WTC11 (cell line): ENCODE results near the gene DNASE2B. TPM values are rescaled to one million over a fixed set of nuclear protein-coding genes. Genes with fewer than 3 reads are reported as not detected.

ENCODE experiments used
- ATAC-seq: fragments of 200-7000 bp; cut with Tn5 transposase; 2 replicates; pipeline ENCODE4 v1.10.0; 2021; ENCODE audit warnings: mild to moderate bottlenecking, moderate library complexity
- CTCF ChIA-PET: fragments of 300-600 bp; sonication (Branson Sonifier 250); formaldehyde crosslinking; loops from one replicate; lab custom pipeline; 2021; ENCODE audit warnings: antibody characterized with exemption; lab: Charles Lee
- POLR2A ChIA-PET: fragments of 350-600 bp; sonication (Branson Sonifier 250); formaldehyde crosslinking; loops from one replicate; lab custom pipeline; 2021; ENCODE audit warnings: antibody characterized with exemption; lab: Charles Lee
- DNase-seq: peaks from one replicate; pipeline ENCODE4 v3.0.0; 2021; ENCODE audit warnings: low spot score
- H3K27ac Mint-ChIP-seq: 2 replicates; pipeline ENCODE4 v1.8.0; 2021; ENCODE audit warnings: mixed read lengths
- H3K27me3 Mint-ChIP-seq: 2 replicates; pipeline ENCODE4 v1.8.0; 2021; ENCODE audit warnings: low read depth, mild to moderate bottlenecking, moderate library complexity, mixed read lengths
- H3K36me3 Mint-ChIP-seq: 2 replicates; pipeline ENCODE4 v1.8.0; 2021; ENCODE audit warnings: mixed read lengths
- H3K4me1 Mint-ChIP-seq: 2 replicates; pipeline ENCODE4 v1.8.0; 2022; ENCODE audit warnings: mixed read lengths
- H3K4me3 Mint-ChIP-seq: 2 replicates; pipeline ENCODE4 v1.8.0; 2021; ENCODE audit warnings: mild to moderate bottlenecking, moderate library complexity, mixed read lengths
- H3K9me3 Mint-ChIP-seq: 2 replicates; pipeline ENCODE4 v1.8.0; 2021; ENCODE audit warnings: mixed read lengths
- CREB1 ChIP-seq: sonication (generic); formaldehyde crosslinking; IDR thresholded peaks from 2 replicates; pipeline ENCODE4 v1.8.0; 2023; ENCODE audit warnings: mild to moderate bottlenecking, missing genetic modification reagents
- ESRRA ChIP-seq: sonication (generic); formaldehyde crosslinking; IDR thresholded peaks from 2 replicates; pipeline ENCODE4 v1.8.1; 2022; ENCODE audit warnings: mild to moderate bottlenecking, missing genetic modification reagents, borderline replicate concordance
- KAT7 ChIP-seq: sonication (generic); formaldehyde crosslinking; IDR thresholded peaks from 2 replicates; pipeline ENCODE4 v1.8.1; 2023; ENCODE audit warnings: missing genetic modification reagents, mild to moderate bottlenecking, borderline replicate concordance
- NFE2L1 ChIP-seq: sonication (generic); formaldehyde crosslinking; IDR thresholded peaks from 2 replicates; pipeline ENCODE4 v1.8.1; 2023; ENCODE audit warnings: missing genetic modification reagents
- NFYB ChIP-seq: sonication (generic); formaldehyde crosslinking; conservative IDR thresholded peaks from 2 replicates; pipeline ENCODE4 v1.8.0; 2022; ENCODE audit warnings: low read depth, missing genetic modification reagents
- NR1H2 ChIP-seq: sonication (generic); formaldehyde crosslinking; IDR thresholded peaks from 2 replicates; pipeline ENCODE4 v1.9.0; 2021; ENCODE audit warnings: mild to moderate bottlenecking, moderate library complexity, missing genetic modification reagents
- PRRX2 ChIP-seq: fragments of 250-450 bp; sonication (Bioruptor Pico); IDR thresholded peaks from 2 replicates; pipeline ENCODE4 v1.8.0; 2021; ENCODE audit warnings: mild to moderate bottlenecking
- SMAD4 ChIP-seq: sonication (generic); formaldehyde crosslinking; IDR thresholded peaks from 2 replicates; pipeline ENCODE4 v1.8.0; 2022; ENCODE audit warnings: mild to moderate bottlenecking, missing genetic modification reagents
- SOX15 ChIP-seq: fragments of 250-450 bp; sonication (Bioruptor Pico); IDR thresholded peaks from 2 replicates; pipeline ENCODE4 v1.9.0; 2021; ENCODE audit warnings: mild to moderate bottlenecking
- SP1 ChIP-seq: sonication (generic); formaldehyde crosslinking; conservative IDR thresholded peaks from 2 replicates; pipeline ENCODE4 v1.8.1; 2022; ENCODE audit warnings: missing genetic modification reagents
- ZNF232 ChIP-seq: sonication (generic); formaldehyde crosslinking; IDR thresholded peaks from 2 replicates; pipeline ENCODE4 v1.8.0; 2022; ENCODE audit warnings: mild to moderate bottlenecking, missing genetic modification reagents
- ZNF263 ChIP-seq: sonication (generic); formaldehyde crosslinking; IDR thresholded peaks from 2 replicates; pipeline ENCODE4 v1.8.1; 2022; ENCODE audit warnings: low read depth, mild to moderate bottlenecking, moderate library complexity, missing genetic modification reagents
- ZNF317 ChIP-seq: sonication (generic); formaldehyde crosslinking; IDR thresholded peaks from 2 replicates; pipeline ENCODE4 v1.8.1; 2023; ENCODE audit warnings: low read depth, mild to moderate bottlenecking, moderate library complexity, missing genetic modification reagents, borderline replicate concordance
- total RNA-seq: library from RNA; stranded (reverse); gene quantifications from 3 replicates; pipeline ENCODE4 v1.2.3, GENCODE V29; 2021
- TF ChIP-seq, protein P1 (sequence below): sonication (generic); formaldehyde crosslinking; IDR thresholded peaks from 2 replicates; pipeline ENCODE4 v1.8.0; 2023; ENCODE audit warnings: missing genetic modification reagents, mild to moderate bottlenecking, borderline replicate concordance
- TF ChIP-seq, protein P2 (sequence below): fragments of 200-600 bp; IDR thresholded peaks from 2 replicates; pipeline ENCODE4 v1.8.0; 2022; ENCODE audit warnings: antibody characterized with exemption
- TF ChIP-seq, protein P3 (sequence below): sonication (generic); formaldehyde crosslinking; IDR thresholded peaks from 2 replicates; pipeline ENCODE4 v1.8.1; 2022; ENCODE audit warnings: missing genetic modification reagents, borderline replicate concordance
- TF ChIP-seq, protein P4 (sequence below): sonication (generic); formaldehyde crosslinking; IDR thresholded peaks from 2 replicates; pipeline ENCODE4 v1.8.1; 2023; ENCODE audit warnings: mild to moderate bottlenecking, moderate library complexity, missing genetic modification reagents
- TF ChIP-seq, protein P5 (sequence below): sonication (generic); formaldehyde crosslinking; IDR thresholded peaks from 2 replicates; pipeline ENCODE4 v1.8.0; 2022; ENCODE audit warnings: missing genetic modification reagents
- TF ChIP-seq, protein P6 (sequence below): sonication (generic); formaldehyde crosslinking; IDR thresholded peaks from 2 replicates; pipeline ENCODE4 v1.8.0; 2022; ENCODE audit warnings: mild to moderate bottlenecking, missing genetic modification reagents

The DNASE2B gene
- total RNA-seq, 1 experiment from 2014 or later, result 0.15 TPM

DNA sequence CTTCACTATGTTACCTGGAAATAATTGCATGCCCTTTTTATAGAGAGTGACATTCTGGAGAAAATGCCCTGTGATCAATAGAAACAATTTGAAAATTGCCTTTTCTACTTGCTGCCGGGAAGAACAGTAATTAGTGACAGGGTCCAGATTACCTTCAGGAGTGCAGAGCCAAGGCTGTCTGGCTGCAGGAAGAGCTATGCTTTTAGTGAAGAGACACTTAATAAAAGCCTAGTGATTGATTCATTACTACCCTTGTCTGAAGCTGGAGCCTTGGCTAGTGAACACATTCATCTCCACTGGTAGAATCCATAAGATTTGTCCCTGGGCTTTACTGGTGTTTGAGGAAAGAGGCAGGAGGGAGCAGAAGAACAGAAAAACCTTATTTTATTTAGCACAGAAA, 12.9 kb upstream of the DNASE2B start:
- Mint-ChIP-seq H3K27me3 (no peaks in the 10 kb centered on the region), H3K4me3 (no peak overlapping the region), H3K27ac (no peak overlapping the region), H3K36me3 (no peaks in the 10 kb centered on the region), H3K9me3 (no peaks in the 10 kb centered on the region), H3K4me1 (peaks cover 13% of the 10 kb centered on the region)
- POLR2A ChIA-PET, result no interaction called here
- CTCF ChIA-PET, result no interaction called here
- DNase-seq (no peak), ATAC-seq (no peak)
- TF ChIP-seq NFE2L1 (CRISPR knock-in tag), result no peak
- TF ChIP-seq NFYB, result no peak
- TF ChIP-seq, protein P1, sequence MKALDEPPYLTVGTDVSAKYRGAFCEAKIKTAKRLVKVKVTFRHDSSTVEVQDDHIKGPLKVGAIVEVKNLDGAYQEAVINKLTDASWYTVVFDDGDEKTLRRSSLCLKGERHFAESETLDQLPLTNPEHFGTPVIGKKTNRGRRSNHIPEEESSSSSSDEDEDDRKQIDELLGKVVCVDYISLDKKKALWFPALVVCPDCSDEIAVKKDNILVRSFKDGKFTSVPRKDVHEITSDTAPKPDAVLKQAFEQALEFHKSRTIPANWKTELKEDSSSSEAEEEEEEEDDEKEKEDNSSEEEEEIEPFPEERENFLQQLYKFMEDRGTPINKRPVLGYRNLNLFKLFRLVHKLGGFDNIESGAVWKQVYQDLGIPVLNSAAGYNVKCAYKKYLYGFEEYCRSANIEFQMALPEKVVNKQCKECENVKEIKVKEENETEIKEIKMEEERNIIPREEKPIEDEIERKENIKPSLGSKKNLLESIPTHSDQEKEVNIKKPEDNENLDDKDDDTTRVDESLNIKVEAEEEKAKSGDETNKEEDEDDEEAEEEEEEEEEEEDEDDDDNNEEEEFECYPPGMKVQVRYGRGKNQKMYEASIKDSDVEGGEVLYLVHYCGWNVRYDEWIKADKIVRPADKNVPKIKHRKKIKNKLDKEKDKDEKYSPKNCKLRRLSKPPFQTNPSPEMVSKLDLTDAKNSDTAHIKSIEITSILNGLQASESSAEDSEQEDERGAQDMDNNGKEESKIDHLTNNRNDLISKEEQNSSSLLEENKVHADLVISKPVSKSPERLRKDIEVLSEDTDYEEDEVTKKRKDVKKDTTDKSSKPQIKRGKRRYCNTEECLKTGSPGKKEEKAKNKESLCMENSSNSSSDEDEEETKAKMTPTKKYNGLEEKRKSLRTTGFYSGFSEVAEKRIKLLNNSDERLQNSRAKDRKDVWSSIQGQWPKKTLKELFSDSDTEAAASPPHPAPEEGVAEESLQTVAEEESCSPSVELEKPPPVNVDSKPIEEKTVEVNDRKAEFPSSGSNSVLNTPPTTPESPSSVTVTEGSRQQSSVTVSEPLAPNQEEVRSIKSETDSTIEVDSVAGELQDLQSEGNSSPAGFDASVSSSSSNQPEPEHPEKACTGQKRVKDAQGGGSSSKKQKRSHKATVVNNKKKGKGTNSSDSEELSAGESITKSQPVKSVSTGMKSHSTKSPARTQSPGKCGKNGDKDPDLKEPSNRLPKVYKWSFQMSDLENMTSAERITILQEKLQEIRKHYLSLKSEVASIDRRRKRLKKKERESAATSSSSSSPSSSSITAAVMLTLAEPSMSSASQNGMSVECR (CRISPR knock-in tag), result no peak
- no peak for TF ChIP-seq ZNF263
- TF ChIP-seq ZNF232, result no peak
- no peak for TF ChIP-seq KAT7
- no peak for TF ChIP-seq SP1 (CRISPR knock-in tag)
- no peak for TF ChIP-seq CREB1 (CRISPR knock-in tag)
- TF ChIP-seq, protein P2, sequence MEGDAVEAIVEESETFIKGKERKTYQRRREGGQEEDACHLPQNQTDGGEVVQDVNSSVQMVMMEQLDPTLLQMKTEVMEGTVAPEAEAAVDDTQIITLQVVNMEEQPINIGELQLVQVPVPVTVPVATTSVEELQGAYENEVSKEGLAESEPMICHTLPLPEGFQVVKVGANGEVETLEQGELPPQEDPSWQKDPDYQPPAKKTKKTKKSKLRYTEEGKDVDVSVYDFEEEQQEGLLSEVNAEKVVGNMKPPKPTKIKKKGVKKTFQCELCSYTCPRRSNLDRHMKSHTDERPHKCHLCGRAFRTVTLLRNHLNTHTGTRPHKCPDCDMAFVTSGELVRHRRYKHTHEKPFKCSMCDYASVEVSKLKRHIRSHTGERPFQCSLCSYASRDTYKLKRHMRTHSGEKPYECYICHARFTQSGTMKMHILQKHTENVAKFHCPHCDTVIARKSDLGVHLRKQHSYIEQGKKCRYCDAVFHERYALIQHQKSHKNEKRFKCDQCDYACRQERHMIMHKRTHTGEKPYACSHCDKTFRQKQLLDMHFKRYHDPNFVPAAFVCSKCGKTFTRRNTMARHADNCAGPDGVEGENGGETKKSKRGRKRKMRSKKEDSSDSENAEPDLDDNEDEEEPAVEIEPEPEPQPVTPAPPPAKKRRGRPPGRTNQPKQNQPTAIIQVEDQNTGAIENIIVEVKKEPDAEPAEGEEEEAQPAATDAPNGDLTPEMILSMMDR, result no peak
- TF ChIP-seq, protein P3, sequence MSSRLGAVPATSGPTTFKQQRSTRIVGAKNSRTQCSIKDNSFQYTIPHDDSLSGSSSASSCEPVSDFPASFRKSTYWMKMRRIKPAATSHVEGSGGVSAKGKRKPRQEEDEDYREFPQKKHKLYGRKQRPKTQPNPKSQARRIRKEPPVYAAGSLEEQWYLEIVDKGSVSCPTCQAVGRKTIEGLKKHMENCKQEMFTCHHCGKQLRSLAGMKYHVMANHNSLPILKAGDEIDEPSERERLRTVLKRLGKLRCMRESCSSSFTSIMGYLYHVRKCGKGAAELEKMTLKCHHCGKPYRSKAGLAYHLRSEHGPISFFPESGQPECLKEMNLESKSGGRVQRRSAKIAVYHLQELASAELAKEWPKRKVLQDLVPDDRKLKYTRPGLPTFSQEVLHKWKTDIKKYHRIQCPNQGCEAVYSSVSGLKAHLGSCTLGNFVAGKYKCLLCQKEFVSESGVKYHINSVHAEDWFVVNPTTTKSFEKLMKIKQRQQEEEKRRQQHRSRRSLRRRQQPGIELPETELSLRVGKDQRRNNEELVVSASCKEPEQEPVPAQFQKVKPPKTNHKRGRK (CRISPR knock-in tag), result no peak
- TF ChIP-seq, protein P4, sequence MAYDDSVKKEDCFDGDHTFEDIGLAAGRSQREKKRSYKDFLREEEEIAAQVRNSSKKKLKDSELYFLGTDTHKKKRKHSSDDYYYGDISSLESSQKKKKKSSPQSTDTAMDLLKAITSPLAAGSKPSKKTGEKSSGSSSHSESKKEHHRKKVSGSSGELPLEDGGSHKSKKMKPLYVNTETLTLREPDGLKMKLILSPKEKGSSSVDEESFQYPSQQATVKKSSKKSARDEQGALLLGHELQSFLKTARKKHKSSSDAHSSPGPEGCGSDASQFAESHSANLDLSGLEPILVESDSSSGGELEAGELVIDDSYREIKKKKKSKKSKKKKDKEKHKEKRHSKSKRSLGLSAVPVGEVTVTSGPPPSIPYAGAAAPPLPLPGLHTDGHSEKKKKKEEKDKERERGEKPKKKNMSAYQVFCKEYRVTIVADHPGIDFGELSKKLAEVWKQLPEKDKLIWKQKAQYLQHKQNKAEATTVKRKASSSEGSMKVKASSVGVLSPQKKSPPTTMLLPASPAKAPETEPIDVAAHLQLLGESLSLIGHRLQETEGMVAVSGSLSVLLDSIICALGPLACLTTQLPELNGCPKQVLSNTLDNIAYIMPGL (CRISPR knock-in tag), result no peak
- TF ChIP-seq SOX15 (CRISPR knock-in tag), result no peak
- TF ChIP-seq NR1H2, result no peak
- TF ChIP-seq ZNF317 (CRISPR knock-in tag), result no peak
- no peak for TF ChIP-seq PRRX2
- TF ChIP-seq, protein P5, sequence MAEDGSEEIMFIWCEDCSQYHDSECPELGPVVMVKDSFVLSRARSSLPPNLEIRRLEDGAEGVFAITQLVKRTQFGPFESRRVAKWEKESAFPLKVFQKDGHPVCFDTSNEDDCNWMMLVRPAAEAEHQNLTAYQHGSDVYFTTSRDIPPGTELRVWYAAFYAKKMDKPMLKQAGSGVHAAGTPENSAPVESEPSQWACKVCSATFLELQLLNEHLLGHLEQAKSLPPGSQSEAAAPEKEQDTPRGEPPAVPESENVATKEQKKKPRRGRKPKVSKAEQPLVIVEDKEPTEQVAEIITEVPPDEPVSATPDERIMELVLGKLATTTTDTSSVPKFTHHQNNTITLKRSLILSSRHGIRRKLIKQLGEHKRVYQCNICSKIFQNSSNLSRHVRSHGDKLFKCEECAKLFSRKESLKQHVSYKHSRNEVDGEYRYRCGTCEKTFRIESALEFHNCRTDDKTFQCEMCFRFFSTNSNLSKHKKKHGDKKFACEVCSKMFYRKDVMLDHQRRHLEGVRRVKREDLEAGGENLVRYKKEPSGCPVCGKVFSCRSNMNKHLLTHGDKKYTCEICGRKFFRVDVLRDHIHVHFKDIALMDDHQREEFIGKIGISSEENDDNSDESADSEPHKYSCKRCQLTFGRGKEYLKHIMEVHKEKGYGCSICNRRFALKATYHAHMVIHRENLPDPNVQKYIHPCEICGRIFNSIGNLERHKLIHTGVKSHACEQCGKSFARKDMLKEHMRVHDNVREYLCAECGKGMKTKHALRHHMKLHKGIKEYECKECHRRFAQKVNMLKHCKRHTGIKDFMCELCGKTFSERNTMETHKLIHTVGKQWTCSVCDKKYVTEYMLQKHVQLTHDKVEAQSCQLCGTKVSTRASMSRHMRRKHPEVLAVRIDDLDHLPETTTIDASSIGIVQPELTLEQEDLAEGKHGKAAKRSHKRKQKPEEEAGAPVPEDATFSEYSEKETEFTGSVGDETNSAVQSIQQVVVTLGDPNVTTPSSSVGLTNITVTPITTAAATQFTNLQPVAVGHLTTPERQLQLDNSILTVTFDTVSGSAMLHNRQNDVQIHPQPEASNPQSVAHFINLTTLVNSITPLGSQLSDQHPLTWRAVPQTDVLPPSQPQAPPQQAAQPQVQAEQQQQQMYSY (CRISPR knock-in tag), result no peak
- TF ChIP-seq, protein P6, sequence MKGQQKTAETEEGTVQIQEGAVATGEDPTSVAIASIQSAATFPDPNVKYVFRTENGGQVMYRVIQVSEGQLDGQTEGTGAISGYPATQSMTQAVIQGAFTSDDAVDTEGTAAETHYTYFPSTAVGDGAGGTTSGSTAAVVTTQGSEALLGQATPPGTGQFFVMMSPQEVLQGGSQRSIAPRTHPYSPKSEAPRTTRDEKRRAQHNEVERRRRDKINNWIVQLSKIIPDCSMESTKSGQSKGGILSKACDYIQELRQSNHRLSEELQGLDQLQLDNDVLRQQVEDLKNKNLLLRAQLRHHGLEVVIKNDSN (CRISPR knock-in tag), result no peak
- no peak for TF ChIP-seq SMAD4 (CRISPR knock-in tag)
- no peak for TF ChIP-seq ESRRA (CRISPR knock-in tag)
